HTR-8/SVneo (cell line): Measurements from ENCODE around the gene CCDC14.
A peak's percentile ranks its signal among the peaks of the same experiment; 100 is the strongest.

Experiments used
- DNase-seq: peaks from one replicate; pipeline ENCODE4 v3.0.0; 2011; ENCODE audit warnings: low spot score, mixed read lengths; ENCODE audit not compliant: insufficient read length
- FAIRE-seq: peaks from 2 replicates; lab custom pipeline; 2011; peaks lifted over from hg19 to GRCh38; lab: Jason Lieb, UNC

CCDC14 gene

GRCh38 chr3:123869165-123869564, 91.9 kb downstream of the CCDC14 start:
- no peak for FAIRE-seq
- DNase-seq, result no peak

GRCh38 chr3:123864706-123865105, 96.3 kb downstream of the CCDC14 start:
- DNase-seq, result no peak
- peak; percentile 23 for FAIRE-seq
